Measurements from ENCODE around the gene AP5Z1.

Gene AP5Z1

DNA sequence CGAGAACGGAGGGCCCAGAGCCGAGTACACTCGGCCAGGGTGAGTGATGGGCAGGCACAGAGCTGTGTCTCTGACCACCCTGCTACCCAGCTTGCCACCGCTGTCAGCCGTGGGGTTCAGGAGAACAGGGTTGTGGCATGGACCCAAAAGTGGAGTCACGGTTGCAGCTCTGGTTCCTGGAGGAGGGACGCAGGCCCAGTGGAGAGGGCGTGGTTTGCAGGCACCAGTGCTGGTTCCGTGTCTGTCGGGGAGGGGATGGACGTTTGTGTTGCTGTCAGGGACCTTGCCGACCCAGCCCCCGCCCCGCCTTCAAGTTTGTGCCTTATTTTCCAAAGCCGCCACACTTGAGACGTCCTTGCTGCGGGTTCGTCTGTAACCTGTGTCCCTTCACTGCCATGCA, 45.1 kb upstream of the AP5Z1 start:
- DNase-seq (ENCODE audit: extremely low read depth, insufficient read length), result no peak
- H3K27me3 ChIP-seq (replicated peaks; ENCODE audit: control insufficient read depth, insufficient read depth, low read length), result no peaks in the 10 kb centered on the region
- H3K36me3 ChIP-seq (ENCODE audit: control insufficient read depth, insufficient read depth, low read length), result no peaks in the 10 kb centered on the region; the same call in none of the 2 replicates
- no peak overlapping the region for H3K4me3 ChIP-seq (replicated peaks; ENCODE audit: low read depth, low read length)
- TF ChIP-seq CTCF (IDR thresholded peaks at IDR 0.05; ENCODE audit: insufficient read depth, low read length, poor library complexity, severe bottlenecking), result no peak

DNA sequence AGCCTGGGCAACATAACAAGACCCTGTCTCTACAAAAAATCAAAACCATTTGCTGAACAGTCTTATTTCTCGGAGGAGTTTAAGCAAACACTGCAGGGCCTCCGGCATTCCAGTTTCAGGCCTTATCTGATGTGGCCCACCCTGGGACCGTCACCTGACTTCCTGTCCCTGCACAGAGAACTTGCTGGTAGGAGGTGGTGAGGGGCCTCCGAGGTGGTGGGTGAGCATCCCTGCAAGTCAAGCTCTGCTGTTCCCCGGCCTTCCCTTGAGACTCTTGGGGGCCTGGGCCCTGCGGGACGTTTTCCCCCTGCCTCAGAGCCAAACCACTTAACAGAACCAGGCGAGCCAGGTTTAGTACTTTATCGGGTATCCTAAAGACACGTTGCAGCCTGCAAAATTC, 44.5 kb upstream of the AP5Z1 start:
- DNase-seq (ENCODE audit: extremely low read depth, insufficient read length), result no peak
- no peak for TF ChIP-seq CTCF (IDR thresholded peaks at IDR 0.05; ENCODE audit: insufficient read depth, low read length, poor library complexity, severe bottlenecking)
- no peaks in the 10 kb centered on the region for H3K27me3 ChIP-seq (replicated peaks; ENCODE audit: control insufficient read depth, insufficient read depth, low read length)
- H3K36me3 ChIP-seq (ENCODE audit: control insufficient read depth, insufficient read depth, low read length), result no peaks in the 10 kb centered on the region; the same call in none of the 2 replicates
- H3K4me3 ChIP-seq (replicated peaks; ENCODE audit: low read depth, low read length), result no peak overlapping the region

GRCh38 chr7:4731803-4732202, 43.6 kb upstream of the AP5Z1 start:
- Histone ChIP-seq H3K36me3 (ENCODE audit: control insufficient read depth, insufficient read depth, low read length) (peaks cover under 1% of the 10 kb centered on the region), H3K27me3 (replicated peaks; ENCODE audit: control insufficient read depth, insufficient read depth, low read length) (no peaks in the 10 kb centered on the region), H3K4me3 (replicated peaks; ENCODE audit: low read depth, low read length) (no peak overlapping the region)
- no peak for TF ChIP-seq CTCF (IDR thresholded peaks at IDR 0.05; ENCODE audit: insufficient read depth, low read length, poor library complexity, severe bottlenecking)
- DNase-seq (ENCODE audit: extremely low read depth, insufficient read length), result no peak

GRCh38 chr7:4733936-4734528, 41.4 kb upstream of the AP5Z1 start:
- H3K4me3 ChIP-seq (replicated peaks; ENCODE audit: low read depth, low read length), result no peak overlapping the region
- no peak for TF ChIP-seq CTCF (IDR thresholded peaks at IDR 0.05; ENCODE audit: insufficient read depth, low read length, poor library complexity, severe bottlenecking)
- peaks cover 1% of the 10 kb centered on the region for H3K36me3 ChIP-seq (ENCODE audit: control insufficient read depth, insufficient read depth, low read length)
- DNase-seq (ENCODE audit: extremely low read depth, insufficient read length), result no peak
- H3K27me3 ChIP-seq (replicated peaks; ENCODE audit: control insufficient read depth, insufficient read depth, low read length), result no peaks in the 10 kb centered on the region

DNA sequence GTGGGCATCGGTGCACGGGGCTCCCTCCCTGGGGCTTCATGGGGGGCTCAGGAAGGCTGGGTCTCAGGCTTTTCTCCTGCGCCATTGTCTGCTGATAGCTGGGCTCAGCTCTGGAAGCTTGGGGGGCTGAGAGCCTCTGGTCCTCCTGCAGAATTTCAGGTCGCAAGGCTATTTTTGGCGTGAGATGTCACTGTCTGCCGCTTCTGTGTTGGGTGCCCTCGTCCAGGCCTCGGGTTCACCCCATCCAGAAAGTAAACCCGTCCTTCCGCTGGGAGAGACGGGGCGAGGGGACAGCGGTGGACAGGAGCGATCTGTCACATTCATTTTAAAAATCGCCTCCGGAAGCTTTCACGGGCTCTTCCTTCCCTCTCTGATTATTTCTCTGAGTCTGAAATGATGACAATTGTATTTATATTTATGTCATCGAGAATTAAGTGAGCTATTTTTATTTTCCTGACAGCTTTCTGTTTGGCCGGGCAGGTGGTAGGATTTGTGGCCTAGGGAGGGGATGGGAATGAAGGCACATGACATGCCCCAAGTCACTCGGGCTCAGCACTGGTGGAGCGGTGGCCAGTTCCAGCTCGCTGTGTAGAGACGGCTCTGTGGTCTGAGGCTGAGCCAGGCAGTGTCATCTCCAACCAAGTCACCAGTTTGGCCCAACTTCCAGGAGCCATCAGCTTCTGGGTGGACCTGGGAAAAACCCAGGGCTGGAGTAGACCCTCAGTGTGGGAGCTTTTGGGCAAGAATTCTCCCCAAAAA, 40.7 kb upstream of the AP5Z1 start:
- Histone ChIP-seq H3K4me3 (replicated peaks; ENCODE audit: low read depth, low read length) (no peak overlapping the region), H3K36me3 (ENCODE audit: control insufficient read depth, insufficient read depth, low read length) (peaks cover 1% of the 10 kb centered on the region), H3K27me3 (replicated peaks; ENCODE audit: control insufficient read depth, insufficient read depth, low read length) (no peaks in the 10 kb centered on the region)
- no peak for TF ChIP-seq CTCF (IDR thresholded peaks at IDR 0.05; ENCODE audit: insufficient read depth, low read length, poor library complexity, severe bottlenecking)
- no peak for DNase-seq (ENCODE audit: extremely low read depth, insufficient read length)
